Breast epithelium (tissue), 3 donors: ENCODE data around the gene DUSP15.

Experiments used
- POLR2AphosphoS5 ChIP-seq, 3 donors: sonication (generic); formaldehyde crosslinking; IDR thresholded peaks; one replicate each; pipeline ENCODE4 v1.6.1; 2017; ENCODE audit warnings: antibody characterized with exemption in 3 of 3
- TF ChIP-seq, protein P1 (sequence below), 3 donors: fragments of 450-650 bp; IDR thresholded peaks; one replicate each; pipeline ENCODE4 v1.5.1; 2016 to 2017; ENCODE audit warnings: antibody characterized with exemption in 3 of 3, mild to moderate bottlenecking in 3 of 3, moderate library complexity in 3 of 3

DNA sequence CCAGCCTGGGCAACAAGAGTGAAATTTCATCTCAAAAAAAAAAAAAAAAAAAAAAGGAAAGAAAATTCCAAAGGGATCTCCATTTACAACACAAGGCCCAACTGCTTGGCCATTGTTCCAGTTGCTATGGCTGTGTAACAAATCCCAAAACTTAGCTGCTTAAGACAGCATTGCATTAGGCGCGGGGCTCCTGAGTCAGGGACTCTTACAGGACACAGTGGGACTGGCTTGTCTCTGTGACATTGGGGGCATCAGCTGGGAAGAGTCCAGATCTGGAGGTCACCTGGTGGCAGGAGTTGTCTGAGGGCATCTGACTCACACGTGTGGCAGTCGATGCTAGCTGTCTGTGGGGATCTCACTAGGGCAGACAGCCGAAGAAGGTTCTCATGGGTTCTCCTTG lies 35.7 kb upstream of the DUSP15 start:
- TF ChIP-seq, protein P1, sequence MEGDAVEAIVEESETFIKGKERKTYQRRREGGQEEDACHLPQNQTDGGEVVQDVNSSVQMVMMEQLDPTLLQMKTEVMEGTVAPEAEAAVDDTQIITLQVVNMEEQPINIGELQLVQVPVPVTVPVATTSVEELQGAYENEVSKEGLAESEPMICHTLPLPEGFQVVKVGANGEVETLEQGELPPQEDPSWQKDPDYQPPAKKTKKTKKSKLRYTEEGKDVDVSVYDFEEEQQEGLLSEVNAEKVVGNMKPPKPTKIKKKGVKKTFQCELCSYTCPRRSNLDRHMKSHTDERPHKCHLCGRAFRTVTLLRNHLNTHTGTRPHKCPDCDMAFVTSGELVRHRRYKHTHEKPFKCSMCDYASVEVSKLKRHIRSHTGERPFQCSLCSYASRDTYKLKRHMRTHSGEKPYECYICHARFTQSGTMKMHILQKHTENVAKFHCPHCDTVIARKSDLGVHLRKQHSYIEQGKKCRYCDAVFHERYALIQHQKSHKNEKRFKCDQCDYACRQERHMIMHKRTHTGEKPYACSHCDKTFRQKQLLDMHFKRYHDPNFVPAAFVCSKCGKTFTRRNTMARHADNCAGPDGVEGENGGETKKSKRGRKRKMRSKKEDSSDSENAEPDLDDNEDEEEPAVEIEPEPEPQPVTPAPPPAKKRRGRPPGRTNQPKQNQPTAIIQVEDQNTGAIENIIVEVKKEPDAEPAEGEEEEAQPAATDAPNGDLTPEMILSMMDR (IDR thresholded peaks at IDR 0.05), result no peak
- no peak for TF ChIP-seq POLR2AphosphoS5 (IDR thresholded peaks at IDR 0.05)
